GM15510 (cell line): ENCODE results near the gene SLC49A3.

Experiments
- POLR2A ChIP-seq: IDR thresholded peaks from 3 replicates; pipeline ENCODE4 v1.6.1; 2011; ENCODE audit warnings: borderline replicate concordance; ENCODE audit not compliant: insufficient read length; ENCODE audit errors: extremely low read depth

SLC49A3 gene

DNA sequence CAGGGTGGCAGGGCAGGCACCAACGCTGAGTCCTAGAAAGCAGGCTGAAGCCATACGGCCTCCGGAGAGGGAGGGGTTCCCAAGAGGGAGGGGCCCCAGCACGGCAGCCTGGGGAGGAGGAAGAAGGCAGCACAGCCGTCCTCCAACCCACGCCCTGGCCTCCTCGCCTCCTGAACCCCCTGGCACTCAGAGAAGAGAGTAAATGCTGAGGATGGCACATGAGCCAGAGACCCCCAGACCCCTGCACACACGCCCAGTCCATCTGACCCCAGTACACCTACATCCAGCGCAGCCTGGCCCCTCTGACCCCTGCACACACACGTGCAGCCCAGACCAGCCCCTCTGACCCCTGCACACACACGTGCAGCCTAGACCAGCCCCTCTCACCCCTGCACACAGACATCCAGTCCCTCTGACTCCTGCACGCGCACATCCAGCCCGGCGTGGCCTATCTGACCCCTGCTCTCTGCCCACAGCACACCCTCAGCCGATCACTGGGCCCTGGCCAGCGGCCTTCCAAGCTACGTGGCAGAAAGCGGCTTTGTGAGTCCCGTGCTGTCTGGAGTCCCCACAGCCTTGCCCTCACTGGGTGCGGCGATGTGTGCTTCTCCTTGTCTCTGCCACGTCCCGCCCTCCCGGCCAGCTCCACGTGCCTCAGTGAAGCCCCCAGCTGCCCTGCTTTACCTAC lies 33.3 kb downstream of the SLC49A3 start:
- no peak for TF ChIP-seq POLR2A

DNA sequence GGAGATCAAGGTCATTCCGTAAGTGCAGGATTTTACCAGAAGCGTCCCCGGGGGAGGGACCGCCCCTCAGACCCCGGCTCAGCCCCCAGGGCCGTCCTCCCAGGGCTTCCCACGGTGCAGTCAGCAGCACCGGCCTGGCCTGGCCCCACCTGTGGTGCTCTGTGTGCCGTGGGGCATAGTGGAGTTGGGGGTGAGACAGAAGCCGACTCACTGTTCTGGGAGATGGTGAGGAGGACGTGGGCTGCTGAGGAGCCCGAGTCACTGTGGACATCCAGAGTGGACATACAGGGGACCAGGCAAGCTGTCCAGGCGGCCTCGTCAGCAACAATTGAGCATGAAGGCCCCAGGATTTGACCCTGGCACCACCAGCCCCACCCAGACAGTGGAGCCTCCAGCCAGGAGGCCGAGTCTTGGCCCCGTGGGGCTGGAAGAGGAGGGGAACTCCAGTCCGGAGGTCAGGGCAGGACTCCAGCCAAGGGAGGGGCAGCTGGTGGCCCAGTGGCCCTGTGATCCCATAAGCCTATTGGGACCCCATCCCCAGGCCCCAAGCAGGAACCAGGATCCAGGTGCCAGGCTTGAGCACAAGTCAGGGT lies 34.0 kb downstream of the SLC49A3 start:
- TF ChIP-seq POLR2A = no peak

DNA sequence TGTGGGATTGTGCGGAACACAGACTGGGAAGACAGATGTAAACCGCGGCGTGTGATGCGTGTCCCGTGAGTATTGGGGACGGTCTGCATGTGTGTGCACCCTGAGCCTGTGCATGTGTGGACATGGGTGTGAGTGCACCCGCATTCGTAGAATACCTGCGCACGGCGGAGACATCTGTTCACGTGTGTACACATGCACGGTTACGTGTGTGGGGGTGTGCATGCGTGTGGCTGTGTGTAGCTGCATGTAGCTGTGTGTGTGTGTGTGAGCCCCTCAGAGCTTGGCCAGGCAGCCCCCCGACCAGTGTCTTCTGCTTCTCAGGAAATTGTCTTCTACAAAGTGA lies 34.5 kb downstream of the SLC49A3 start:
- TF ChIP-seq POLR2A = no peak

DNA sequence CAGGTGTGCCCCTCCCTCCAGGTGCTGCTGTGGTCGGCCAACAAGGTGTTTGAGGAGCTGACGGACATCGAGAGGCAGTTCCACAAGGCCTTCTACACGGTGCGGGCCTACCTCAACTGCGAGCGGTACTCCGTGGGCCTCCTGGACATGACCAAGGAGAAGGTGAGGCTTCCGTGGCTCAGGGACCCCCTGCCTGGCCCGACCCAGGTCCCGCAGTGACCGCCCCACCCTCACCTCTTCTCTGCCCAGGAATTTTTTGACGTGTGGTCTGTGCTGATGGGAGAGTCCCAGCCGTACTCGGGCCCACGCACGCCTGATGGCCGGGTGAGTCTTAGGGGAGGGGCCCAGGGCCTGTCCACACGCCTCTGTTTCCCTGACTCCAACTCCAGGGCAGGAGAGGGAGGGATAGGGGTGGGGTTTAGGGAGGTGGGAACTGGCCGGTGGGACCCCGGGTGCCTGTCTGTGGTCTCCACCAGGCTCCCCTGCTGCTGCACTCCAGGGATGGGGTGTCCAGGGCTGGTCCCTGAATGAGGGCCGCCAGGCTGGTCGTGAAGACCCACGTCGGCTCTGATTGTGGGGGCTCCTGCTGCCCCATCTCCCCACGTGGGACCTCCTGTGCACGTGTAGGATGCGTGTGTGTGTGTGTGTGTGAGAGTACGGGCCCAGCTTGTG lies 35.0 kb downstream of the SLC49A3 start:
- no peak for TF ChIP-seq POLR2A

DNA sequence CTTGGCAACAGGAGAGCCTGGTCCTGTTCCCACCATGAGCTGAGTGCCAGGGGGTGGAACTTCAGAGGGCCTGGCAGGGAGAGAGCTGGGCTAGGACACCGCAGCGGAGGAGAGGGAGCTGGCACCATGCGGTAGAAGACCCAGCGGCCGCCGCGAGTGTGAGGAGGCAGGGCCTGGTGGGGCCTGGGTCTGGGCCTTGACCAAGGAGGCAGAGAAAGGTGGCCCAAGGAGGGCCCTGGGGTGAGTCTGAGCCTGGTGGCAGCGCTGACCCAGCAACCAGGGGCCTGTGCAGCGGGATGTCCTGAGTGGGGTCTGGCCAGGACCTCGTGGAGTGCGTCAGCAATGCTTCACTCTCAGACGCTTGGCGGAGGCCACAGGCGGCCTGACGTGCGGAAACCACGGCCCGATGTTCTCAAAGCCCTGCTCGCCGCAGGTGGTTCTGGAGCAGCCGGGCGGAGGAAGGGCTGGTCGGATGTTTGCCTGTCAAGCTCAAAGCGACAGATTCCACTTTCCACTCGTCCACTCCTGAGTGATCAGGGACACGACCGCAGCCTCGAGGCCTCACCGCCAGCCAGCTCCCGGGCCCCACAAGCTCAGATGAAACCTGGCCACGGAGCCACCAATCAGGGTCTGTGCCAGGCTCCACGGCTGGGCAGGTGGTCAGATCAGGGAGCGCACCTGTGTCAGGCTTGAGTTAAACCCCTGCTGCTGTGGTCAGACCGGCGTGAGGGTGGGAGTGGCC lies 35.7 kb downstream of the SLC49A3 start:
- no peak for TF ChIP-seq POLR2A

DNA sequence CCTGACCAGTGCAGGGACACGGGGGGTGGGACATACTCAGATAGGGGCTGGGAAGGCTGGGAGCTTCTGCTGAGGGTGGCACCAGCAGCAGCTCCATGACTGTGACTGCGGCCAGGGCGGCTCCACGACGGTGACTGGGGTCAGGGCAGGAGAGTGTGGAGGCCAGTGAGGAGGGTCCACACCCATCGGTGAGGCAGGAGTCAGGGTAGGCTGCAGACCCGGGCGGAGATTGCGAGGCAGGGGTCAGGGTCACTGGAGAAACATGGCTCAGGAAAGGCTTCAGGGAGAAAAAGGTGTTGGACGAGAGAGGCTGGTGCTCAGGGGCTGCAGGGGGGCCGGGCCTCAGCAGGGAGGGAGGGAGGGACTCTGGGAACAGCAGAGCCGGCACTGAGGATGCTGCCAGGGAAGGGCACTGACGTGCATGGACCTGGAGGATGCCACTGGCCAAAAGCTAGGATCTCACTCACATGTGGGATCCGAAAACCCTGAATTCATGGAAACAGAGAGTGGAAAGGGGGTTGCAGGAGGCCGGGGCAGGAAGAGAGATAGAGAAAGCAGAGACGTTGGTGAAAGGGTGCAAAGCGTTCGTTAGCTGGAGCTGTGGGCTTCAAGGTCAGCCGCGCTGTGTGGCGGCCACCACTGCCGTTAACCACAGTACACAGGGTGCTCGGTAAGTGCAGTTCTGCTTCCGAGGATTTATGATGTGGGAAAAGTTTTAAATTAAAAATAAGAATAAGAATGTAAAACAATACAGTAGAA lies 36.9 kb downstream of the SLC49A3 start:
- no peak for TF ChIP-seq POLR2A

DNA sequence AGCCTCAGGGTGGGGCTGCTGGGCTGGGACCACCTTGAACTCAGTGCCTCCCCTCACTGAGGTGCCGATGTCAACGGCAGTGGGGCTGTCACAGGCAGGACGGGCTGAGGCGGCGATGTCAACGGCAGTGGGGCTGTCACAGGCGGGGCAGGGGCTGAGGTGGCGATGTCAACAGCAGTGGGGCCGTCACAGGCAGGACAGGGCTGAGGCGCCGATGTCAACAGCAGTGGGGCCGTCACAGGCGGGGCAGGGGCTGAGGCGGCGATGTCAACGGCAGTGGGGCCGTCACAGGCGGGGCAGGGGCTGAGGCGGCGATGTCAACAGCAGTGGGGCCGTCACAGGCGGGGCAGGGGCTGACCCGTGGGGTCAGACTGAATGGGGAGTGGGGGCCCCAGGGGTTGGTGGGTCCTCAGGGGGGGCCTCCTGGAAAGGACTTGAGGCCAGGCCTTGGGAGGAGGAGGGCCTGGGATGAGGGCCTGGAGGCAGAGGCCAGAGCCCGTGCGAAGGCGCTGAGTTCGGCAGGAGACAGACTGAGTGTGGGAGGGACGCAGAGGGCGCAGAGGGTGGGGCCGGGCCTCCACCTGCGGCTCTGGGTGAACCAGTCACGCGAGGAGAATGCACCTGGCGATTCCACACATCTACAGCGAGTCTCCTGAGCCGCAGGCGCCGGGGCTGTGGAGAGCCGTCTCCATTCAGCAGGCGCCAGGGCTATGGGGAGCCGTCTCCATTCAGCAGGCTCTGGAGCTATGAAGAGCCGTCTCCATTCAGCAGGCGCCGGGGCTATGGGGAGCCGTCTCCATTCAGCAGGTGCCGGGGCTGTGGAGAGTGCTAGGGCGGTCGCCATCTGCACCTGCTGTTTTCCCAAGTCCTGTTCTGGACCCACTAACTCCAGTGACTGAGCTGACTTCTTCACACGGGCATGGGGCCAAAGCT lies 37.7 kb downstream of the SLC49A3 start:
- no peak for TF ChIP-seq POLR2A

DNA sequence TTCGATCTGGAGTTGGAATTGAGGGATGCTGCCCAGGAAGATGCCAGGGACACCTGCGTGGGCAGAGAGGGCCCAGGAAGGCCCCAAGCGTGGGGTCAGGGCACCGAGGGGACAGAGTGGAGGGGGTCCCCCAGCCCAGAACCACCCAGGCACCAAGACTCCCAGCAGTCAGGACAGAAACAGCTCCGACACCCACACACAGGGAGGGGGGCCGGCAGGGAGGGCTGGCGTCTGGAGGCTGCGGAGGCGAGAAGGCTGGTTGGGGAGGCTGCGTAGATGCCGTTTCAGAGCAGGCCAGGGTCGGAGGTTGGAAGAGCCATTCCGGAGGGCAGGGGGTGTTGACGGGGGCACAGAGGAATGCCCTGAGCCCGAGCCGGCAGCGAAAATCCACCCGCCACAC lies 38.5 kb downstream of the SLC49A3 start:
- TF ChIP-seq POLR2A = no peak

DNA sequence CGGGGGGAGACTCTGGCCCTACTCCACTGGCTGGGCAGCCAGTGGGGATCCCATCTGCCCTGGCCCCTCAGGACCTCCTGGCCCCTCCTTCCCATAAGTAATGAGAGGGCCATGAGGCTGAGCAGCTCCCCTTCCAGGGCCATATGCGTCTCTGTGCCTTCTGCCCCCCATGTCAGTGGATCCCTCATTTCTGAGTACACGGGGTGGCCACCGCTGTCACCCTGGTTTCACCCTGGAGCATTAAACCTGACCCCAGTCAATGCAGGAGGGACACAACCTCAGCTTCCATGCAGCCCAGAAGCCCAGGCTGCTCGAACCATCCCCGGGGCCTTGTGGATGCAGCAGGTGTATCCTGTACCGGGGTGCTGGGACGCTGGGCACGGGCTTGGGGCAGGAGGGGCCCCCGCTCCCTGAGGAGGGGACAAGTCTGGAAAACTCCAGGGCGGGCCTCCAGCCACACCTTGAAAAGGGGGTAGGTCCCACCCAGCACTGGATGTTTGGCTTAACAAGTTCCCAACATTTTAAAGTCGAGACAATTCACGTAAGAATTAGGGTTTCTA lies 39.1 kb downstream of the SLC49A3 start:
- no peak for TF ChIP-seq POLR2A

DNA sequence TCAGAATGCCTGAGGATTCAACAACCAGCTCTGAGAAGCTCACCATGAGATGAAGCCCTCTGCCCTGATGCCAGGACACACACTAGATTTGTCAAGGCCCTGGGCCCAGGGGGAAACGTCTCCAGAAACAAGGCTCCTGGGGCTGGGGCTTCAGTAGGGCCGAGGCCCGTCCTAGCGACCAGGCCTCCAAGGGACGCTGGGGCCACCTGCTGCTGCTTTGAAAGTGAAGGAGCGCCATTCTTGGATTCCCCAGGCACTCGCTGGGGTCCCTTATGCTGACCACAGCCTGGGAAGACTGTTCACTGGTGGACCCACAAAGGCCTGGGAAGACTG lies 39.7 kb downstream of the SLC49A3 start:
- no peak for TF ChIP-seq POLR2A

DNA sequence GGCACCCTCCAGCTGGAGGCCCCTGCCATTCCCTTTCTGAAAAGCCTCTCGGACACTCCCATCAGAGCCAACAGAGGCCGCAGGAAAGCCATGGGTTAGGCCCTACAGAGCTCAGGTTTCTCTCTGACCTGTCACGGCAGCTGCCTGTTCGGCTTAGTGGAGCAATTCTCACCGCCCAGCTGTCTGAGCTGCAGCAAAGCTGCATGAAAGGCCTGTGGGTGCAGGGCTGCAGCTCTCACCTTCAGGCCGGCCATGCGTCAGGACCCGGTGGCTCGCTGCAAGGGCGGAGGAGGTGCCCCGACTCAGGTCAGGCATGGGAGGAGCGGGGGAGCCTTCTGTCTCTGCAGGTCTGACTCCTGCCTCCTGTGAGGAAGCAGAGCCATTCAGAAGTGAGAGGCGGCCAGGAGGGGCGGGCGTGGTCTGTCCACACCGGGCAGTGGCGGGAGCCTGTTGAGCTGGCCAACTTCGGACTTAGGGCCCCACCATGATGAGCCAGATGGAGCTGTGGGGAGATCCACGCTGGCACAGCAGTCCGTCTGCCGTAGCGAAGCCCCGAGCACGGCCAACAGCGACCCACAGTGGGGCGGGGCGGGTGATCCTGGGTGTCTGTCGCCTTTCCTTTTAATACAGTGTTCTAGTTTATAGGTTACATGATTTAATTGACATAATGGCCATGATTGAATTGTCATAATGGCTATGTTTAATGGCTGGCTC lies 40.2 kb downstream of the SLC49A3 start:
- no peak for TF ChIP-seq POLR2A

DNA sequence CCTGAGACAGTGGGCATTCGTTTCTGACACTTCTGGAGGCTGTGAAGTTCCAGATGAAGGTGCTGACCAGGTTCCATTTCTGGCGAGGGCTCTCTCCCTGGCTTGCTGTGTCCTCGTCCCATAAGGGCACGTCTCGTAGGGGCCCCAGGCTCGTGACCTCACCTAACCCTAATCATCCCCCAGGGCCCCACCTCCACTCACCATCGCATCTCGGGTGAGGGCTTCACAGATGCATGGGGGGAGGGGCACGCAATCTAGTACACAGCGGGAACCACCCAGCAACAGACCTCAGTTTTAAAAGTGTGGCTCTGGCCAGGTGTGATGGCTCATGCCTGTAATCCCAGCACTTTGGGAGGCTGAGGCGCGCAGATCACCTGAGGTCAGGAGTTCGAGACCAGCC lies 41.5 kb downstream of the SLC49A3 start:
- TF ChIP-seq POLR2A = no peak

DNA sequence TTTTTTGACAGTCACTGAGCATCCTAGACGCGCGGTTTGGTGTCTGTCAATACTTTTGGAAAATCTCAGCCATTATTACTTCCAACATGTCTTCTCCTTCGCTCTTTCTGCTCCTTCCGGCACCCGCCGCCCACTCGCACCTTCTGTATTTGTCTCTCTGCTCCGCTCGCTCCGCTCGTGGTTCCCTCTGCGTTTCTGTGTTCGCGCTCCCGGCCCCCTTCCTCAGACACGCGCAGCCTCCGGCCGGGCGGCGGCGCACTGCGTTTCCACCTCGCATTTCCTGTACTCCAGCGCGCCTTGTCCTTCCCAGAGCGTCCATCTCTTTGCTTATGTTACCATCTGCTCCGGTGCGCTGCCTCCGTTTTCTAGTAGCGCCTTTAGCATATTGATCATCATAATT lies 42.5 kb downstream of the SLC49A3 start:
- TF ChIP-seq POLR2A = no peak
